ENCODE measurements around the gene MCFD2. TPM values are rescaled to one million over a fixed set of nuclear protein-coding genes. Genes with fewer than 3 reads are reported as not detected.

MCFD2 gene
- 196 and 203 TPM in 2 replicates for total RNA-seq
- polyA plus RNA-seq, result 144 and 161 TPM in 2 replicates

DNA sequence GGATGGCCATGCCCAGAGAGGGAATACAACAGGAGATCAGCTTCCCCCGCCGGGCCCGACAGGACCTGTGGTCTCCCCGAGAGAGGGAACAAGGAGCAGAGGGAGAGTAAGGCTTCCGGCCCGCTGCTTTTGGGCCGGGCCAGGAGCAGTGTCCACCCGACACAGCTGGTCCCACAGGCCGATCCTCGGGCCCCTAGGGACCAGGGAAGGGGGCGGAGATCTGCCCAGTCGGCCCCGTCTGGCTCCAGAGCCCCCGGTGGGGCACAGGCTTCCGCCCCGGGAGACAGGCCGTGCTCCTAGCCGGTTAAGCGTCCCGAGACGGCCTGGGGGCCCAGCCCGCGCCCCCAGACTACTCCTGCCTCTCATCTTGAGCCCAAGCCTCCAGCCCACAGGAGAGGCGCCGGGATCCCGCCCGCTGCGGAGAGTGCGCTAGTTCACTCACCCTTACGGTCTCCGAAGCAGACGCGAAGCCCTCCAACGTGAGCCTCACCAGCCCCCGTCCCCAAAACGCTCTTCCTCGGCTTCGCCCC, at the start of gene MCFD2:
TSS of gene MCFD2 (minus strand) at position 526 of the 530 bp plus-strand sequence. CDS start 6,635 bp downstream, outside the sequence.
- Histone ChIP-seq H3K27me3 (no peaks in the 10 kb centered on the region), H3K4me3 (peak within 1 kb of the TSS; percentile 94), H4K20me1 (ENCODE audit: insufficient read depth, poor library complexity, severe bottlenecking) (peaks cover 34% of the 10 kb centered on the region), H3K27ac (peak within 1 kb of the TSS; percentile 98), H2AFZ (peak within 1 kb of the TSS; percentile 81), H3K79me2 (peaks cover 73% of the 10 kb centered on the region), H3K4me1 (ENCODE audit: insufficient read depth) (peaks cover 21% of the 10 kb centered on the region), H3K9me2 (replicated peaks; ENCODE audit: insufficient read depth) (no peaks in the 10 kb centered on the region), H3K9me3 (ENCODE audit: low read depth) (no peaks in the 10 kb centered on the region), H3K4me2 (peak within 1 kb of the TSS; percentile 77), H3K36me3 (replicated peaks; ENCODE audit: insufficient read depth, low read depth) (no peaks in the 10 kb centered on the region)
- DNase-seq (ENCODE audit: low spot score), result peak; percentile 55
- TF ChIP-seq EZH2phosphoT487 (IDR thresholded peaks at IDR 0.05; ENCODE audit: low read depth, severe bottlenecking, unreplicated experiment), result no peak
- TF ChIP-seq EZH2 (IDR thresholded peaks at IDR 0.05; ENCODE audit: borderline replicate concordance), result no peak
- TF ChIP-seq, protein P1, sequence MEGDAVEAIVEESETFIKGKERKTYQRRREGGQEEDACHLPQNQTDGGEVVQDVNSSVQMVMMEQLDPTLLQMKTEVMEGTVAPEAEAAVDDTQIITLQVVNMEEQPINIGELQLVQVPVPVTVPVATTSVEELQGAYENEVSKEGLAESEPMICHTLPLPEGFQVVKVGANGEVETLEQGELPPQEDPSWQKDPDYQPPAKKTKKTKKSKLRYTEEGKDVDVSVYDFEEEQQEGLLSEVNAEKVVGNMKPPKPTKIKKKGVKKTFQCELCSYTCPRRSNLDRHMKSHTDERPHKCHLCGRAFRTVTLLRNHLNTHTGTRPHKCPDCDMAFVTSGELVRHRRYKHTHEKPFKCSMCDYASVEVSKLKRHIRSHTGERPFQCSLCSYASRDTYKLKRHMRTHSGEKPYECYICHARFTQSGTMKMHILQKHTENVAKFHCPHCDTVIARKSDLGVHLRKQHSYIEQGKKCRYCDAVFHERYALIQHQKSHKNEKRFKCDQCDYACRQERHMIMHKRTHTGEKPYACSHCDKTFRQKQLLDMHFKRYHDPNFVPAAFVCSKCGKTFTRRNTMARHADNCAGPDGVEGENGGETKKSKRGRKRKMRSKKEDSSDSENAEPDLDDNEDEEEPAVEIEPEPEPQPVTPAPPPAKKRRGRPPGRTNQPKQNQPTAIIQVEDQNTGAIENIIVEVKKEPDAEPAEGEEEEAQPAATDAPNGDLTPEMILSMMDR (IDR thresholded peaks at IDR 0.05; ENCODE audit: poor library complexity), result no peak
- WGBS (ENCODE audit: low lambda C conversion rate, missing lambda C conversion rate), result 2% methylated on average over 27 of the region's 38 CpGs

DNA sequence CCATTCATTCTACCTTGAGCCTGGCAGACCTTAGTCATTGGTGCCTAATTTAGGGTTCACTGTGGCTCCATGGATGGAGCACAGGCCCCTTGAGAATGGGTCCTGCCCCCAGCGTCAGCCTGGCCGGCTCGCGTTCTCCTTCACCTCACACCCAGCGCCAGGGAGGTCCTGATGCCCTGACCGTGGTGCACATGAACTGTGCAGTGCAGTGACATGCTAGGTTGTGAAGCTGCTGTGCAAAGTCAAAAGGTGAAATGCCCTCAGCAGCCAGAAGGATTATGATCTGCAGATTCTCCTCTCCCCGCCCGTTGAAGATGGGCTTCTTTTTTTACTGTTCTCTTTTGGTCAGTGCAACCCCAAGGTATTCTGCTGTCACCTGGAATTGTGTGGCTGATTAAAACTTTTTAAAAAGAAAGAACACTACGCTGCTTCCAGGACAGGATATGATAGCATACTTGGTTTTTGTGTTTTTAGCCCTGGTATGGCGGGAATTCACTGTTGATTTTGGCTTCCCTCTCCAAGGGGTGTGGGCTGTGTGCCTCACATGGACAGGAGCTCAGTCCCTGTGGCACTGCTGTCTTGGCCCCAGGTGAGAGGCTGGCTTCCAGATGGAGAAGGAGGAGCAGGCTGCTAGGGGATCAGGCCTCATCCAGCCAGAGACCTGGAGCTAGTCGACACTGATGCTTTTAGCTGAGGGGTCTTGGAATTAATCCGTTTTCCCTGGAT, 49.4 kb upstream of the MCFD2 start:
- H3K79me2 ChIP-seq, result no peaks in the 10 kb centered on the region
- H2AFZ ChIP-seq, result no peak overlapping the region
- 86% methylated on average over 12 of the region's 12 CpGs for WGBS (ENCODE audit: low lambda C conversion rate, missing lambda C conversion rate)
- no peaks in the 10 kb centered on the region for H3K9me3 ChIP-seq (ENCODE audit: low read depth)
- no peak for DNase-seq (ENCODE audit: low spot score)
- TF ChIP-seq EZH2phosphoT487 (IDR thresholded peaks at IDR 0.05; ENCODE audit: low read depth, severe bottlenecking, unreplicated experiment), result no peak
- TF ChIP-seq, protein P1 (IDR thresholded peaks at IDR 0.05; ENCODE audit: poor library complexity), result no peak
- TF ChIP-seq EZH2 (IDR thresholded peaks at IDR 0.05; ENCODE audit: borderline replicate concordance), result no peak
- no peak overlapping the region for H3K27ac ChIP-seq
- no peak overlapping the region for H3K4me3 ChIP-seq
- no peaks in the 10 kb centered on the region for H3K36me3 ChIP-seq (replicated peaks; ENCODE audit: insufficient read depth, low read depth)
- no peaks in the 10 kb centered on the region for H4K20me1 ChIP-seq (ENCODE audit: insufficient read depth, poor library complexity, severe bottlenecking)
- no peaks in the 10 kb centered on the region for H3K27me3 ChIP-seq
- peaks cover 11% of the 10 kb centered on the region for H3K4me1 ChIP-seq (ENCODE audit: insufficient read depth)
- no peaks in the 10 kb centered on the region for H3K9me2 ChIP-seq (replicated peaks; ENCODE audit: insufficient read depth)
- no peak overlapping the region for H3K4me2 ChIP-seq

DNA sequence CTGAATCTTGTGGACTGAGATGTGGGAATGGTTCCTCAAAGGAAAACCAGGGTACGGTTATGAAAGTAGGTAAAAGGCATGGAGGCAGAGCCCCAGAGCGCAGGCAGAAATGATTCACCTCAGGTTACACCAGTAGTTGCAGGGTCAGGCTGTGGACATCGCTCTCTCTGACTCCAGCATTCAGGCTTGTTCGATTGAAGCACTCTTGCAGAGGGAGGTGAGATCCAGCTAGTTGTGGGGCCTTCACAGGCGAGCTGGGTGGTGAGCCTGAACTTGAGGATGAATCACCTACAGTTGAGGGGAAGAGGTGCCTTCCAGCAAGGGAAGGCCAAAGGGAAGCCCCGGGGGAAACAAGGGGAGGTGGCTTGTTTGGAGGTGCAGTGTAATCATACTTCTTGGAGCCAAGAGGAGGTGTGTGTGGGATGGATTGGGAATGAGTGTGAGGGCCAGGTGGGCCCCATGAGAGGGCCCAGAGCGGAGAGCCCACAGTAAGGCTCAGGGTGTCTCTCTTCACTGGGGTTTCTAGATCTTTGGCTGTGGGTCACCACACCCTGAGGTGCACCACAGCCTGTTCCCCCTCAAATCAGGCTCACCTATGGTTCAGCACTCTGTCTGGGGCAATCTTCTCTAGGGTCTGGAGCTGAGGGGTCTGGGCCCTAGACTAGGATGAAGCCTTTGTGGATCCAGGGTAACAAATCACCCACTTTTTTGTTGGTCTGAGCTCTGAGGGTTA, 48.5 kb upstream of the MCFD2 start:
- no peak overlapping the region for H2AFZ ChIP-seq
- no peaks in the 10 kb centered on the region for H3K79me2 ChIP-seq
- H3K9me3 ChIP-seq (ENCODE audit: low read depth), result no peaks in the 10 kb centered on the region
- 95% methylated on average over 7 of the region's 7 CpGs for WGBS (ENCODE audit: low lambda C conversion rate, missing lambda C conversion rate)
- TF ChIP-seq EZH2phosphoT487 (IDR thresholded peaks at IDR 0.05; ENCODE audit: low read depth, severe bottlenecking, unreplicated experiment) (no peak), EZH2 (IDR thresholded peaks at IDR 0.05; ENCODE audit: borderline replicate concordance) (no peak)
- TF ChIP-seq, protein P1 (IDR thresholded peaks at IDR 0.05; ENCODE audit: poor library complexity), result no peak
- H3K4me2 ChIP-seq, result no peak overlapping the region
- no peaks in the 10 kb centered on the region for H3K36me3 ChIP-seq (replicated peaks; ENCODE audit: insufficient read depth, low read depth)
- H3K27me3 ChIP-seq, result no peaks in the 10 kb centered on the region
- no peaks in the 10 kb centered on the region for H4K20me1 ChIP-seq (ENCODE audit: insufficient read depth, poor library complexity, severe bottlenecking)
- DNase-seq (ENCODE audit: low spot score), result no peak
- H3K27ac ChIP-seq, result no peak overlapping the region
- peaks cover 11% of the 10 kb centered on the region for H3K4me1 ChIP-seq (ENCODE audit: insufficient read depth)
- H3K9me2 ChIP-seq (replicated peaks; ENCODE audit: insufficient read depth), result no peaks in the 10 kb centered on the region
- no peak overlapping the region for H3K4me3 ChIP-seq
